Panc1 (cell line): Measurements from ENCODE around the gene SPIB. TPM values are rescaled to one million over a fixed set of nuclear protein-coding genes. Genes with fewer than 3 reads are reported as not detected.

Experiments used
- ATAC-seq: fragments of 200-7000 bp; cut with Tn5 transposase; 2 replicates; pipeline ENCODE4 v1.9.1; 2020; ENCODE audit warnings: mild to moderate bottlenecking, moderate library complexity
- BruUV-seq: library from RNA; stranded (reverse); fragments of 400-500 nt; replicated peaks from 2 replicates; lab custom pipeline; 2021; lab: Mats Ljungman, UMichigan
- CTCF ChIA-PET: fragments of 300-600 bp; sonication (Branson Sonifier 250); formaldehyde crosslinking; loops from one replicate; lab custom pipeline; 2022; ENCODE audit warnings: antibody characterized with exemption; lab: Charles Lee
- POLR2A ChIA-PET: fragments of 300-600 bp; sonication (Branson Sonifier 250); formaldehyde crosslinking; loops from one replicate; lab custom pipeline; 2022; ENCODE audit warnings: antibody characterized with exemption; lab: Charles Lee
- DNase-seq: peaks from one replicate; pipeline ENCODE4 v3.0.0-alpha.2; 2010; ENCODE audit warnings: low read depth, low spot score
- H3K27ac ChIP-seq: 2 replicates; pipeline ENCODE4 v1.5.1; 2011; ENCODE audit warnings: mild to moderate bottlenecking, low read length, inconsistent platforms
- H3K27me3 ChIP-seq: fragments of 200-500 bp; sonication (Bioruptor generic); 2 replicates; pipeline ENCODE4 v1.6.0; 2014; ENCODE audit warnings: low read length, inconsistent platforms; ENCODE audit not compliant: control insufficient read depth, insufficient read depth
- H3K36me3 ChIP-seq: fragments of 200-500 bp; sonication (Bioruptor generic); 2 replicates; pipeline ENCODE4 v1.5.1; 2014; ENCODE audit warnings: inconsistent platforms, mild to moderate bottlenecking, low read length, moderate library complexity; ENCODE audit not compliant: control insufficient read depth, insufficient read depth
- H3K4me1 ChIP-seq: 2 replicates; pipeline ENCODE4 v1.5.1; 2011; ENCODE audit warnings: inconsistent platforms, mild to moderate bottlenecking, low read length, moderate library complexity; ENCODE audit not compliant: control insufficient read depth, insufficient read depth
- H3K4me3 ChIP-seq, 2 experiments: 2 replicates each; pipeline ENCODE4 v1.5.1; 2011 to 2012; ENCODE audit warnings: low read depth in 2 of 2, low read length in 2 of 2, mild to moderate bottlenecking in 2 of 2, inconsistent platforms in 1 of 2, moderate library complexity in 1 of 2
- H3K9me3 ChIP-seq: fragments of 200-500 bp; sonication (Bioruptor generic); 2 replicates; pipeline ENCODE4 v1.5.1; 2014; ENCODE audit warnings: low read depth, mild to moderate bottlenecking, inconsistent platforms, low read length, moderate library complexity; ENCODE audit not compliant: control insufficient read depth, insufficient read depth
- CTCF ChIP-seq: fragments of 450-650 bp; IDR thresholded peaks from 2 replicates; pipeline ENCODE4 v1.5.1; 2017; ENCODE audit warnings: mild to moderate bottlenecking
- POLR2AphosphoS5 ChIP-seq: IDR thresholded peaks from 2 replicates; pipeline ENCODE4 v1.6.1; 2012; ENCODE audit warnings: mild to moderate bottlenecking, low read depth, low read length, moderate library complexity
- REST ChIP-seq, 2 experiments: IDR thresholded peaks; 2 replicates each; pipeline ENCODE4 v1.6.1; 2011 to 2012; ENCODE audit warnings: low read depth in 2 of 2, control low read depth in 1 of 2, low read length in 1 of 2, mild to moderate bottlenecking in 1 of 2, moderate library complexity in 1 of 2; ENCODE audit not compliant: insufficient read depth in 1 of 2
- SIN3A ChIP-seq: IDR thresholded peaks from 2 replicates; pipeline ENCODE4 v1.6.1; 2012; ENCODE audit warnings: low read depth, mild to moderate bottlenecking, low read length, moderate library complexity, borderline replicate concordance; ENCODE audit not compliant: insufficient read depth
- TCF7L2 ChIP-seq: IDR thresholded peaks from 2 replicates; pipeline ENCODE4 v1.6.1; 2011; ENCODE audit warnings: mild to moderate bottlenecking, low read depth, low read length, inconsistent platforms
- in situ Hi-C: cut with HindIII; loops from 2 replicates; pipeline ENCODE4 v1.10.0; 2016; ENCODE audit warnings: low sequenced_read_pairs, low pct_unique_long_range_greater_than_20kb
- intact Hi-C: fragments of 100-400 bp; cut with micrococcal nuclease; formaldehyde crosslinking; loops from one replicate; pipeline ENCODE4 v1.10.0; 2022; ENCODE audit not compliant: unreplicated experiment
- total RNA-seq: library from RNA; stranded (reverse); gene quantifications from one replicate; pipeline ENCODE4 v1.2.1, GENCODE V29; 2021; ENCODE audit not compliant: unreplicated experiment

Gene SPIB
- total RNA-seq, 1 experiment from 2014 or later = not detected

- ATAC-seq (no peak), DNase-seq (no peak)
- intact Hi-C loops = no loop called here
- TF ChIP-seq CTCF (no peak), POLR2AphosphoS5 (no peak), TCF7L2 (no peak), REST (IDR thresholded peaks at IDR 0.05; ENCODE audit: insufficient read depth in 1 of 2, low read depth in 2 of 2, low read length in 1 of 2) (no peak), SIN3A (no peak)
- BruUV-seq = no TSS peak
- ChIA-PET POLR2A (no interaction called here), CTCF (no interaction called here)
- in situ Hi-C loops = no loop called here
- Histone ChIP-seq H3K9me3 (no peaks in the 10 kb centered on the region), H3K4me1 (no peaks in the 10 kb centered on the region), H3K4me3 (no peak overlapping the region), H3K36me3 (no peaks in the 10 kb centered on the region), H3K27ac (no peak overlapping the region), H3K27me3 (no peaks in the 10 kb centered on the region)
Measured at GRCh38 chr19:50434525-50434924, 15.8 kb downstream of the SPIB start.

- no TSS peak for BruUV-seq
- POLR2A ChIA-PET = no interaction called here
- CTCF ChIA-PET = no interaction called here
- H3K36me3 ChIP-seq = no peaks in the 10 kb centered on the region
- in situ Hi-C loops = no loop called here
- no peaks in the 10 kb centered on the region for H3K27me3 ChIP-seq
- DNase-seq (no peak), ATAC-seq (no peak)
- no peak overlapping the region for H3K27ac ChIP-seq
- H3K9me3 ChIP-seq = no peaks in the 10 kb centered on the region
- no peak overlapping the region for H3K4me3 ChIP-seq
- no peak for TF ChIP-seq CTCF
- no peak for TF ChIP-seq POLR2AphosphoS5
- no peak for TF ChIP-seq TCF7L2
- no peak for TF ChIP-seq REST (IDR thresholded peaks at IDR 0.05; ENCODE audit: insufficient read depth in 1 of 2, low read depth in 2 of 2, low read length in 1 of 2)
- no peaks in the 10 kb centered on the region for H3K4me1 ChIP-seq
- intact Hi-C loops = no loop called here
Measured at GRCh38 chr19:50435221-50435620, 16.5 kb downstream of the SPIB start.
